ENCODE data around the gene GALNT18. TPM values are rescaled to one million over a fixed set of nuclear protein-coding genes. Genes with fewer than 3 reads are reported as not detected.

GALNT18 gene
- total RNA-seq, 1 donor from 2014 or later = 12.9 TPM

GRCh38 chr11:11563200-11563975 is 58.4 kb downstream of the GALNT18 start:
- DNase-seq = no peak

GRCh38 chr11:11561991-11562390 is 59.8 kb downstream of the GALNT18 start:
- no peak for DNase-seq

DNA sequence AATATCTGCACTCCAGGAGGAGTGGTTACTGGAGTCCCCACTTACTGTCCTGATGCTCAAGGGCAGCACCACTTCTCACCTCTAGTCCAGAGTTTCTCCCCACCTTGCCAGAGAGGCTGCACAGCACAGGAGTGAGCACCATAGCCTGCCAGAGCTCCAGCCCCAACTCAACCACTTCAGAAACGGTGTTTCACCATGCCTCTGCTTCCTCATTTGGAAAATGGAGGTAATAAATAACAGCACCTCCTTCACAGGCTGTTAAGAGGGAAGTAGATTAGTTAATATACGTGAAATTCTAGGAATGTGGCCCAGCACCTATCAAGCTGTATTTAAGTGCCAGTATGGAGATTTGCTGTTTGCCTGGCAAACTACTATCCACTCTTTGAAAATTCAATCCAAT is 63.0 kb downstream of the GALNT18 start:
- no peak for DNase-seq

- no peak for DNase-seq
These were observed 63.4 kb downstream of the GALNT18 start for GRCh38 chr11:11558396-11558795.

GRCh38 chr11:11555208-11555607 is 66.6 kb downstream of the GALNT18 start:
- DNase-seq = no peak

GRCh38 chr11:11553573-11553972 is 68.2 kb downstream of the GALNT18 start:
- no peak for DNase-seq

- DNase-seq = no peak
These were observed 69.2 kb downstream of the GALNT18 start for GRCh38 chr11:11552529-11553087.

- no peak for DNase-seq
These were observed 71.3 kb downstream of the GALNT18 start for GRCh38 chr11:11550534-11550933.

DNA sequence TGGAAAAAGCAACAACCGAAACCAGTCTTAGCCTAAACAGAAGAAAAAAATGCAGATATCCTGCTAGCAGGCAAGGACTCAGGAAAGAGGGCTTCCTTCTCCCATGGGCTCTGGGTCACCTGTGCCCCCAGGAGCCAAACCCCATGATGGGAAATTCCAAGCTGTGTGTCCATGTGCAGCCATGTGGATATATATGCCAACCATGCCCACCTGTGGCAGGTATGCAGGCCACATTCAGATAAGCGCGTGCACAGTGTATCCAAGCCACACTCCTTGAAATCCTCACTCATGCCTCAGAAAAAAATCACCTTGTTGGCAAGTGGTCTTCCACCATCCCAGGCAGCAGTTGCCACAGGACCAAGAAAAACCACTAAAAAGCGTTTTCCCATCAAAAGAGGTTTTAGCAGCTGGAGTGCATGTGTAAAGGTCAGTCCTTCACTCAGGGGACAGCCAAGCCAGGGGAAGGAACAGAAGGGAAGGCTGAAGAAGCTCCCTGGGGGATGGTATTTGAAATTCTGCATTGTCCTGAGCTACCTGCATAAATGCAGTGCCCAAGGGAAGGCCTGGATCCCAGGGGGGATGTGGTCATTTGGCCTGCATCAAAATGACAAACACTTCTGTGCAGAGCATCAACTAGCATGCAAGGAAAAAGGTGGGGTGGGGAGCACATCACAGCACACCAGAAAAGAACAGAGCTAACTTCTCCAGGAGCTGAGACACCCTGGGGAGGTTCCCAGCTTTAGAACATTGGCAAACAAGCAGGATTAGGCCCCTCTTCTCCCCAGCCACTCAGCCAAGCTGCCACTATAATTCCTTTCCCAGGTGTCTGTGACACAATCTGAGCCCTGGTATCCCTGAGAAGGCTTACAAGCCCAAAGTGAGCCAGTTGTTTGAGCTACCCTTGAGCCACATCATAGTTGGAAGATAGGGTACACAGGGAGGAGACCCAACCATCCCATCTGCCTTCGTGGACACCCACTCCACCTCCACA is 76.2 kb downstream of the GALNT18 start:
- DNase-seq = no peak

GRCh38 chr11:11543656-11544055 is 78.1 kb downstream of the GALNT18 start:
- no peak for DNase-seq

DNA sequence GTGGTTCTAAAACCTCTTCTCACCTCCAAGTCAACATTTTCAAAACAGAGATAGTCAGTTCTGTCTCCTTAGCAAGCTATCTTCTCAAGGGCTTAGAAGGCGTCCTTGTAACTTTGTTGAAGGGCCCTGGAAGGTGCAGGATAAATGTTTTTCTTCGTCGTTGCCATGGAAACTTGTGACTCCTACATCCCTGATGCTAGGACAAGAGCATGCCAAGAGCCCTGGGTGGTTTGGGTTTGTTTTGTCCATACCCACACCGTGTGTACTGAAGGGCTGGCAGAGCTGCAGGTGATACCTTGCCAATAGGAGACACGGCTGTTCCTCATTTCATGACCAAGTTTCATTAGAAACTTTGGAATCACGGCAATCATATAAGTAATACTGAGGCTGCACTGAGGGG is 81.6 kb downstream of the GALNT18 start:
- no peak for DNase-seq

GRCh38 chr11:11538277-11538960 is 83.4 kb downstream of the GALNT18 start:
- DNase-seq = no peak

- DNase-seq = no peak
These were observed 83.9 kb downstream of the GALNT18 start for GRCh38 chr11:11537871-11538270.

- DNase-seq = no peak
These were observed 84.4 kb downstream of the GALNT18 start for GRCh38 chr11:11537372-11537771.

GRCh38 chr11:11536650-11537049 is 85.2 kb downstream of the GALNT18 start:
- DNase-seq = no peak

DNA sequence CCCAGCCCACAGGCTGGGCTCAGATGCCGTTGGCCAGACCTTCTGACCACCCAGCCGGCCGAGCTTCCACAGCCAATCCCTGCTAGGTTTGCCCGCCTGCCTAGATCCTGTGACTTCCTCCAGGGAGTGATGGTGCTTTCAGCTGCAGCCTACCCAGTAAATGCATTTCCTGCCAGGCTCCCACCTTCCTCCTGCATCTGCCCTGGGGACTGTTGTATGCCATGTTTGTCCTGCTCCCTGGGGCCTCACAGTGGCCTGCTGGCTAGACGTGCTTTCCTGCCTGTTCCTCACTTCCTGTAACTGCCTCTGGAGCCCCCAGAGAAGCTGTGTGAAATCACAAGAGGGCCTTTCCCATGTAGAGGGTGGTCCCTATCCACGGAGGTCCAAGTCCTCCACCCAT is 86.2 kb downstream of the GALNT18 start:
- DNase-seq = no peak

- DNase-seq = no peak
These were observed 86.8 kb downstream of the GALNT18 start for GRCh38 chr11:11534981-11535380.

DNA sequence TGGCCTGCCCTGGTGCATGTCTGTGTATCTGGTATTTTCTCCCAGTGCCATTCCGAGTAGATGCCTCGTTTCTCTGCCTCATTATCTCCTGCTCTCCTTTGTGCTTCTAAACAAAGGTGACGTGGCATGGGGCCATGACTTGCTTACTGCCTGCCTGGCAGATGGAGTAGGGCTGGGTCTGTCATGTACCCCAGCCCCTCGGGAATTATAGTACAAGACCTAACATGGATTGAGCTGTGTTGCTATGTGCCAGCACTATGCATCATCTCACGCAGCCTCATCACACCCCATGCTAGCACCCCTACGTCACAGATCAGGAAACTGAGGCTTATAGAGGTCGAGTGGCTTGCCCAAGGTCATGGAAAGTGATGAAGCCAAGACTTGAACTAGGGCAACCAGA is 88.1 kb downstream of the GALNT18 start:
- no peak for DNase-seq

DNA sequence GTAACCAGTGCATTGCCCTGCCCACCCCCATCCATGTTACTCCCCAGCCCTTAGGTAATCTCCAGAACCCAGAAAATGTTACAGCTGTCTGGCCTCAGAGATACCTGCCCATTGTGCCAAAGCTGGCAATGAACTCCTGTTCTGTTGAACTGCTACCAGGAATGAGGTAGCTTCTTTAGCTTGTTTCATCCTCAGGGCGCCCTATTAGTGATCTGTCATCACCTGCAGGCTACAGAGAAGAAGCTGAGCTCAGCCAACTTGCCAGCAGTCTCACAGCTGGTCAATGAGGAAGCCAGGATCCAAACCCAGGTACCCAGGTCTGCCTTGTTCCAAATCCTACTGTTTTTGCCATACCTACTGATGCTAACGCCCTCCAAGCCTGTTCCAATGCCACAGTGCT is 88.7 kb downstream of the GALNT18 start:
- DNase-seq = no peak

- DNase-seq = no peak
These were observed 89.2 kb downstream of the GALNT18 start for GRCh38 chr11:11532574-11532973.

GRCh38 chr11:11531131-11531908 is 90.5 kb downstream of the GALNT18 start:
- no peak for DNase-seq

GRCh38 chr11:11528986-11529385 is 92.8 kb downstream of the GALNT18 start:
- DNase-seq = no peak

All from skin of body (tissue), 2 donors.